GM18526 (cell line): ENCODE measurements around the gene SLIT1.

Experiments
- POLR2A ChIP-seq: IDR thresholded peaks from 3 replicates; pipeline ENCODE4 v1.6.1; 2011; ENCODE audit not compliant: insufficient read length; ENCODE audit errors: extremely low read depth

The SLIT1 gene

GRCh38 chr10:97163181-97163580 lies 22.6 kb downstream of the SLIT1 start:
- TF ChIP-seq POLR2A: no peak

DNA sequence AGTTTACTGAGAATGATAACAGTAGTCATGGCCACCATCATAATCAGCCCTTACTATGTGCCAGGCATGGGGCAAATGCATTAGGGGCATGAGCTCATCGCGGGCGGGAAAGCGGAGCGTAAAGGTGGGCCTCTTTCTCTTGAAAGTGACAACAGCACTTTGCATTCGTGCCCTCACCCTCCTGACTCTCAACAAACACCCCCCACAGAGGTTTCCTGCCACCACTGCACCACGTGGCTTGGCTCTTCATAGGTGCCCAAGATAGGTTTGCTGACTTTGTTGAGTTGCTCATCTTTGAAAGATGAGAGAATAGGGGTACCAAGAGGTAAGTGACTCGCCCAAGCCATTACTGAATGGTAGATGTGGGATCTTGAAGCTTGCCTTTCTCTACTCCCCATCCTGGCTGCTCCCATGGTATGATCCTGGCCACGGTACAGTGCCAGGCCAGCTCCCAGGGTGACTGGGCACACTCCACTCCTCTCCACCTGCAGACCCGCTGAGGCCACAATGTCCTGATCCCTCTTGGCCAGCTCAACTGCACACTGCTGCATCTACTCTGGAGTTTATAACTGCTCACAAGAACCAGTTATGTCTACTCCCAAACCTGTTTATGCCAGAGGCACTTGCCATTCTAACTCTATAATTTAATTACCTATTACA lies 26.0 kb downstream of the SLIT1 start:
- no peak for TF ChIP-seq POLR2A

- TF ChIP-seq POLR2A: no peak
These were observed 28.1 kb downstream of the SLIT1 start for GRCh38 chr10:97157578-97158095.

DNA sequence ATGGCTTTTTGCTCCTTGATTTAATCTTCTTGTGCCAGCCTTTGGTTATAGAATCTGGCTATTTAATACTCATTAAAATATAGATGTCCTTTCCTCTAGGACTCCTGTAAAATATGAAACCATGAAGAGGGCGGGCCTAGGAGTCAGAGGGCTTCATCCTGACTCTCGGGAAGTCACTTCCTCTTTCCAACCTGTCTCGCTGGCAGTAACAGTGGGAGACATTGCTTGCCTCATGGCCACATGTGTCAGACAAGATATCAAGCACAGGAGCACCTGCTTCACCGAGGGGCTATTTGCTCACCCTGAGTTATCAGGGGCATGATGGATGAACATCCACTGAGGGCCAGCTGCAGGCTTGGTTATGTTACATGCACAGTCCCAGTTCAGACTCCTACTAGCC lies 31.0 kb downstream of the SLIT1 start:
- no peak for TF ChIP-seq POLR2A

DNA sequence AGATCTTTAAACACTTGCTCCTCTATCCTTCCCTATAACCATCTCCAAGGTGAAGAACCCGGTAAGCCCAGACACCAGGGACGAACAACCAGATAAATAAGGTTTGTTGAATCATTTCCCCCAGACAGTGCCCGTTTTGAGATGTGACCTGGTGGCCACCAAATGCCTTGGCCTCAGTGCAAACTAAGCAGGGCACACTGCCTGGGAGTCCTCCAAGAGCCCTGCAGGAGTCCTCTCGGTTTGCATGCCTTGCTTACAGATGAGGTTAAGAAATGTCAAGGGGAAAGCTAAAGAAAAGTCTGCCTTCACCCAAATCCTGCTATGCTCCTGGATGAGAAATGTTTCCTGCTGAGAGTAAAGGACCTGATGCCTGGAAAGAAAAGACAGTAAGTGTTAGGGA lies 31.6 kb downstream of the SLIT1 start:
- TF ChIP-seq POLR2A: no peak

- no peak for TF ChIP-seq POLR2A
These were observed 32.4 kb downstream of the SLIT1 start for GRCh38 chr10:97153270-97153850.

GRCh38 chr10:97151307-97151914 lies 34.3 kb downstream of the SLIT1 start:
- no peak for TF ChIP-seq POLR2A

GRCh38 chr10:97150616-97151015 lies 35.1 kb downstream of the SLIT1 start:
- TF ChIP-seq POLR2A: no peak

- TF ChIP-seq POLR2A: no peak
These were observed 35.7 kb downstream of the SLIT1 start for GRCh38 chr10:97150013-97150595.

DNA sequence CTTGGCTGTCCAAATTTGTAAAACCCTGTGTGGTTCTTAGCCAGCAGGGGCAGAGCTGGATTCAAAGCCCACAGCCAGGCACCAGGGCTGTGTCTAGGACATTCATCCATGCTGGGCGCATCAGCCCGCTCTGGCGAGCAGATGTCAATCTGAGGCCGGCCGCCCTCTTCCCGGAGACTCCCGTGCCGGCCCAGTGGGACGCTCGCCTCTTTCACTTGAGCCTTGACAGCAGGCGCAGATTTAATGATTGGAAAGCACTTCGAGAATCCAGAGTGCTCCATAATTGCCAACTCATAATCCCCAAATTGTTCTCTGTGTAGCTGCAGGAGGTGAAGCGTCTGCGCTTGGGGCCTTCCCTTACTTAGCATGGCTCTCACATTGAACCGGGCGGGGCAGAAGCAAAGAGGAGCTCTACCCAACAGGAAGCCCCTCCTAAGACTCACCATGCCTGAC lies 36.7 kb downstream of the SLIT1 start:
- TF ChIP-seq POLR2A: no peak

- TF ChIP-seq POLR2A: no peak
These were observed 41.5 kb downstream of the SLIT1 start for GRCh38 chr10:97144297-97144696.

DNA sequence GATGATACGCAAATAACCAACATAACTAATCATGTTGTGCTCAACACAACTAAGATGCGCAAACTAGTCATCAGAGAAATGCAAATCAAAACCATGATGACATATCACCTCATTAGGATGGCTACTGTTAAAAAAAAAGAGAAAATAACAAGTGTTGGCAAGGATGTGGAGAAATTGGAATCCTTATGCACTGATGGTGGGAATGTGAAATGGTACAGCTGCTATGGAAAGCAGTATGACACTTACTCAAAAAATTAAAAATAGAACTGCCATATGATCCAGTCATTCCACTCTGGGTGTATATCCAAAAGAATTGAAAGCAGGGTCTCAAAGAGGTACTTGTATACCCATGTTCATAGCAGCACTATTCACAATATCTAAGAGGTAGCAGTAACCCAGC lies 42.9 kb downstream of the SLIT1 start:
- TF ChIP-seq POLR2A: no peak

- no peak for TF ChIP-seq POLR2A
These were observed 44.6 kb downstream of the SLIT1 start for GRCh38 chr10:97140902-97141745.

DNA sequence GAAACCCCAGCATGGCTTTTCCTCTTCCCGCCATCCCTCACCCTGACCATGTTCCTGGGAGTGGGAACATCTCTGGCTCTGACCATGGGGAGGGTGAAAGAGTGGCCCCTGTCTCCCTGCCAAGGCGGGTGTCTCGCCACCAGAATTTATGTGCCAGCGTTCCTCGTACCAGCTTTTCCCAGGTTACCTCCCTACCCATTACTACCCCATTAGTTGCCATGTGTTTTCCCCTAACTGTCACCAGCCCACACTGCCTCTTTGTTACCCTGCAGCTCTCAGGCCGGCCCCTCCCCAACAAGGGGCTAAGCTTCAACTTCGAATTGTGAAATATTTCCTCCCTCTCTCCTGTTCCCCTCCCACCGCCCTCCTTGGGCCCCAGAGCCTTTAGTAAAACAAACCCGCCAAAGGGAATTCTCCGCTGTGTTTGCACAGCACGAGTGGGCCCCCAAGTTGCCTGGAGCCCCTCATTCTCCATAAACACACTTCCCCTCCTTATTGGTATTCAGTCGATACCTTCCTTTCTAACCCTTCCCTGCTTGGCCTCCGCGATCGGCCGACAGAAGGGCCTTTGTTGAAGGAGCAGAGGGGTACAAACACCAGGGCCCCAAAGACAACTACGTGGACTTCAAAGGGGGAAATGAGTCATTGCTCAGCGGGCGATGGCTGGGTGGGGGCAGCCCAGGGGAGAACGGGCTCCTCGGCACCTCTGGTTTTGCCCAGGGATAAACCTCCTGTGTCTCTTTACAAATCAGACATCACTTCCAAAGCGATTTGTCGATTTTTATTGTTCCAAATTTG lies 45.5 kb downstream of the SLIT1 start:
- TF ChIP-seq POLR2A: no peak
